NCI-H2107 treated with DMSO at 0.1 percent for 48 hours (cell line): ENCODE results near the gene DSCAML1.

Experiments
- DNase-seq: peaks from one replicate; lab custom pipeline; 2025; ENCODE audit not compliant: unreplicated experiment; lab: John Stamatoyannopoulos, UW

Gene DSCAML1

DNA sequence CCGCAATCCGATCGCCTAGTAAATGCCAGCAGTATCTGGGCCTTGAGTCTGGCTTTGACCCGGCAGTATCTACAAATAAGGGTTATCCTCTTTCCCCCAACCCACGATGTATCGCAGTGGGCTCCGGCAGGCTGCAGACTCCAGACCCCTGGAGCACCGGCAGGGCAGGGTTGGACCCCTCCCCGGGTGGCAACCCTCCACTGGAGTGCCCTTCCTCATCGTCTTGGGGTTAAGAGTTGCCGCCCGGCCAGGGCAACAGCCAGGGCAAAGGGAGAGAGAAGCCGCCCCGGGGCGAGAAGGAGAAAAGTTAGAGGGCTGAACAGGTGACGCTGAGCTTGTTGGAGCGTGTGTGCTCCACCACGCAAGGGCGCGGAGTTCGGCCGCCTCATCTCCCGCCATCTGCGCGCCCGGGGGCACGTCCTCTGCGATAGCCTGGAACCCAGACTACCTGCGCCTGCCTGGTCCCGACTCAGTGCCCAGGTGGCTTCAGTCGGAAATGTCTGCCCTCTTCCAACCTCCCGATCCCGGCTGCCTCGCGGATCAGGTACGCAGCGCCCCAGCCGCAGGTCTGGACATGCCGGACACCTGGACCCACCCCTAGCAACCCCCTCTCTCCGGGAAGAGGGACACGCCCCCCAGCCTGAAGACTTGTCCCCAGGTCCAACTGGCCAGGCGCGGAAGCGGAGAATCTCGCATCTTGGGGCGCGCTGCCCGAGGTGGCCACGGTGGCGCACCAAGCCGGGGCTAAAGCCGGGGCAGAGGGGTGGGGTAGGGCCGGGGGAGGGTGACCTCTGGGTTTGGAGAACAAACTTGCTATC lies 1.2 kb downstream of the DSCAML1 start:
- no peak for DNase-seq

- no peak for DNase-seq
Measured at GRCh38 chr11:117794772-117795629, 2.0 kb downstream of the DSCAML1 start.

GRCh38 chr11:117794135-117794534 lies 2.9 kb downstream of the DSCAML1 start:
- DNase-seq: no peak

- no peak for DNase-seq
Measured at GRCh38 chr11:117793583-117793982, 3.4 kb downstream of the DSCAML1 start.

DNA sequence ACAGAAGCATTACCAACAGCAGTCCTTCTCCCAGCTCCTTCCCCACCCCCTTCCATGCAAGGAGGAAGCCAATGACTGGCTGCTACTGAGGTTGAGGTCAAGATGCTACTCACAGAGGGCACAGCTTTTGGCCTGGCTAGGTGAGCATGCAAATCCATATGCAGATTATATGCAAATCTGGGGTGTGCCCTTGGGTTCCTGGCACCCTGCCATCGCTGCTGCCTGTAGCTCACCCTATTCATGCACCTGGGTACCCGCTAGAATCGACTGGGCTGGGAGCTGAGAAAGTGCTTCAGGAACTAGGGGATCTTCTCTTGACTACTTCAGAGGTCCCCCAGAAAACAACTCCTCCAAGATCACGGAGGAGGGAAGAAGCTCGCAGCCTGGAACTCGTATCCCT lies 4.0 kb downstream of the DSCAML1 start:
- no peak for DNase-seq

- DNase-seq: peak; percentile 88
Measured at GRCh38 chr11:117792241-117792640, 4.8 kb downstream of the DSCAML1 start.

GRCh38 chr11:117790279-117790678 lies 6.7 kb downstream of the DSCAML1 start:
- DNase-seq: no peak

DNA sequence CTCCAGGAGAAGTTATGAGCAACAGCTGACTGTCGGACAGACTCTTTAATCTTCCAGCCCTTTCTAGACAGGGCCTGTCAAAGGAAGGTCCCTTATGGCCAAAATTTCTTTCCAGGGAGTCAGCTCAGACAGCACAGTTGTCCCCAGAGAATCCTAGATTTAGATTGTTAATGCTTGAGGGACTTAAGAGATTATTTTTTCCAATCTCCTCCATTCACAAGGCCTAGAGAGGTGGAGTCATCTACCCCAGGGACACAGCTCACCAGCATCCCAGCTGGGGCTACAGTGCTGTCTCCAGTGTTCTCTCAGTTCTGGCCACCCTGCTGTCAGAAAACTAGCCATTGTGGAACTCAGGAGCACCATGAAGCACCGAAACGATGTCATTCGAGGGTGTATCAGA lies 7.8 kb downstream of the DSCAML1 start:
- no peak for DNase-seq

DNA sequence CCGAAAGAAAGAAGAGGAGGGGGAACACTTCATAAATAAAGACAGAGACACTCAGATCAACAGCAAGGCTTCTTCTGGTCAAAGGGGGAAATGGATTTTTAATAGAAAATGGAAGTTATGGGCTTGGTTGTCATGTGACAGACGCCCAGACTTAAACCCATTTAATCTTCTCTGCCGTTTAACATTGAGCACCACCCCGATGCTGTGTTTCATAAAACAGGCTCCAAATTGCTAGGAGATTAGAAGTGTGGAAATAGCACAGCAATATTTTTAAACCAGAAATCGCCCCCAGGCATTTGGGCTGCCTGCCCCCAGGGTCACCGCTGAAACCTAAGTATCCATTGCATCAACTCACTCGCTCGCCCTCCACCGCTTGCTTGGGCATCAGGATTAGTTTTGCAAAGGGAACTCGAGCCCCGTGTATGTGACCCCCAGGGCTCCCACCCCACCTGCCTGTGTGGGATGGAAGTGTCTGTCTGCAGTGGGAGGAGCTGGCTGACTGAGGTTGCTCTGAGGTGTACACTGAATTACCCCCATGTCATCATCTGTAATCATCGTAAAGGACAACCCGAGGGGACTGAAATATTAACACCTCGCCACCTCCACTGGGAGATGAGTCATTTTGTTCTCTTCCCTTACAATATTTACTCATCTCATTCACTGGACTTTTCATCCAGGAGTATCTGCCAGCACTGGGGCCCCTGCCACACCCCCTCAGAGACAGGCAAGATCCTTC lies 10.7 kb downstream of the DSCAML1 start:
- no peak for DNase-seq

DNA sequence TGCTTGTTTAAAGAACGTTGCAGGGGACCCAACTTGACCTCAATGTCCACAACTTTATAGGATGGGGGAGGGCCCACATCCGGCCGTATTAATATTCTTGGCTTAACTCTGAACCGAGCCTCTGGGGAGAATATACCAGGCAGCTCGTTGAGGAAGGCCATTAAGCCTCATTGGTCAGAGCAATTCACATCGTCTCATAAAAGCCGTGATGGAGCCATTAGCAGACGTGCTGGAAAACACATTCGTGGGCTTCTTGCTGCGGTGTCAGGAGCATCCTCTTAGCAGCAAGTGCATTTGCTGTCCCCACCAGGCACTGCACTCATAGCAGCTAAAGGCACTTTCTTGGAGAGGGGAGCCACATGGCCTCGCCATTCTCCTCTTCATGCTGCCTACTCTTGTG lies 14.9 kb downstream of the DSCAML1 start:
- no peak for DNase-seq

GRCh38 chr11:117781627-117782026 lies 15.4 kb downstream of the DSCAML1 start:
- DNase-seq: no peak

DNA sequence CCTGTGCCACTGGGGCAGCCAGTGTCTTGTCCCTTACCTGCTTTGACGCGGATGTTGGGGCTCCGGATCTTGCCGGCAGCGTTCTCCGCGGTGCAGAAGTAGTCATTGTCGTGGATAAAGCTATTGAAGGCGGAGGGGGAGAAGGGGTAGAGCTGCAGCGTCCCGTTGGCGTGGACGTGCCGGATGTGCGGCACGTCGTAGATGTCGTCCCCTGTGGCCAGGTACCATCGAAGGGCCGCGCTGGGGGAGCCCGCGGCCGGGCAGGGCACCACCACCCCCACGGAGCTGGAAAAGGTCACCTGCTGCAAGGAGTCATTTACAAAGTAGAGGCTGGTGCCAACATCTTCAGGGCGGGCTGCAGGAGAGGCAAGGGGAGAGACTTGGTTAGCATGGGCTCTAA lies 16.6 kb downstream of the DSCAML1 start:
- no peak for DNase-seq

DNA sequence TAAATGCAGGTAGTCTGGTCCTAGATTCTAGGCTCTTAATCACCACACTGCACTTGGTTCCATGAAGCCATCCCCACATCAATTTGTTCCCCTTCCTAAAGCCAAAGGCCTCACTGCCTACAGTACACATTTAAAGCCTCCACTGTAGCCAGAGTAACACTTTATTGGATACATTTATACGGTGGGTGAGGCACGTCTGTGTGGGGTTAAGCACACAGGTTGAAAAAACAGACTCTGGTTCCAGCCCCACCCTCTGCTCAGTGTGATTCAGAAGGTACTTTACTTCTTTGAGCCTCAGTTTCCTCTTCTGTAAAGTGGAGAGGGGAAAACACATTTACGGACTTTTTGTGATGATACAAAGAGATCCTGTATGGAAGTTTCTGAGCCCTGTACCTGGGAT lies 22.5 kb downstream of the DSCAML1 start:
- no peak for DNase-seq

DNA sequence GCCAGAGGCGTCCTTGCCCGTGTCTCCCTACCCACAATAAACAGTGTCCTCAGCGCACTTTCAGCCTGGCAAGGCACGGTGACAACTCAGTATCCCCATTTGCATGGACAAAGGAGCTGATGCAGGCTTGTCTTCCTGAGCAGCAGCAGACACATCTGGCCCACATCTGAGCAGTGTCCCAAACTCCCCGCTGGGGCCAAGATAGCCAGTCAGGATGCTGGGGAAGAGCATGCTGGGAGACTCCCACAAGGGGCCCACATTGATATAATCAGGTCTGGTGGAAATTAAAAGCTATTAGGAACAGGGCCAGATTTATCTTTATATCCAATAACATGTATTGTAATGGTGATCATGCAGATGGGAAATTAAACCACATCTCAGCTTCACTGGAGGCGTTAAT lies 24.7 kb downstream of the DSCAML1 start:
- no peak for DNase-seq

GRCh38 chr11:117771841-117772240 lies 25.2 kb downstream of the DSCAML1 start:
- no peak for DNase-seq

DNA sequence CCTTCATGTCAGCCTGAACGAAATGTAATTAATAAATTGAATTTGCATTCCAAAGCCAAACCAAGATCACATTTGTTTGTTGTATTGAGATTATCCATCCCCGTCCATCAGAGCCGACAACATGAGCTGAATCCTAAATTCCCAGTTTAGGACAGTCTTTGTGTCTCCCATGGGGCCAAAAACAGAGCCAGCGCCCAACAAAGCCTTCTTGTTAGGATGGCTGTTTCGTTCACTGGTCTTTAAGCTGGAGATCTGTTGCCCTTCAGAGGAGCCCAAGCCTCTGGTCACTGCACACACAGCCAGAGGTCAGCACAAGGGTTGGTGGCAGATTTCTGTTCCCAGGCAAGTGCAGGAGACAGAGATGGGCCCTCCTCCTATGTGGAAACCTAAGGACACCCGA lies 25.8 kb downstream of the DSCAML1 start:
- no peak for DNase-seq

DNA sequence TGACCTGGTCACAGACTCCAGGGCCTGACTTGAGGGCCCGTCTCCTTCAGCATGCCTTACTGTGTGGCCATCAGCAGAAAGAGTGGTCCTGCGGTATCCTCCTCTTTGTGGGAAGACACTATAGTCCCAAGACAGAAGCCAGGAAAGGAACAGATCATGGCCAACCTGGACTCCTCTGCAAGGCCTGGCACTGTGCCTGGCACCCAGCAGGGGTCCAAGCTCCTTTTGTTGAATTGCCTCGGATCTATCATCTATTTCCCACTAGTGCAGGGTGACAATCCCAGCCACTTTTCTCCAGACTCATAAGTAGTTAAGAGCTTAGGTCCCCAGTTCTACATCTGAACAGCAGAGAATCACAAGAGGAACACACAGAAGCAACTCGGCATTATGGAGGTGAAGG lies 27.0 kb downstream of the DSCAML1 start:
- DNase-seq: no peak

- no peak for DNase-seq
Measured at GRCh38 chr11:117769533-117769932, 27.5 kb downstream of the DSCAML1 start.

DNA sequence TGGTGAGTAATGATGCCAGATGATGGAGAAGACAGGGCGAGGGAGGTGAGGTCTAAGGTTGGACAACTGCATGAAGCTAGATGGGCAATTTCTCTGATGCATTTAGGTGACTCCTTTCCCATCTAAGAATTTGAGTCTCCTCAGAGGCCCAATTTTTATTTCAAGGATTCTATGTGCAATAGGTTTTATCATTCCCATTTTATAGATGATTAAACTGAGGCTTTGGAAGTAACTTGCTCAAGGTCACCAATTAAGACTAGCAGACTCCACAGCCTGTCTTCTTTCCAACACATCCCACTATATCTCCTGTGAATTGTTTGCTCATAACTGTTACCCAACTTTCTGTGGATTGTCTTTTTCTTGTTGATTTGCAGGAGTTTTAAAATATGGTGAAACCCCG lies 28.5 kb downstream of the DSCAML1 start:
- DNase-seq: no peak

DNA sequence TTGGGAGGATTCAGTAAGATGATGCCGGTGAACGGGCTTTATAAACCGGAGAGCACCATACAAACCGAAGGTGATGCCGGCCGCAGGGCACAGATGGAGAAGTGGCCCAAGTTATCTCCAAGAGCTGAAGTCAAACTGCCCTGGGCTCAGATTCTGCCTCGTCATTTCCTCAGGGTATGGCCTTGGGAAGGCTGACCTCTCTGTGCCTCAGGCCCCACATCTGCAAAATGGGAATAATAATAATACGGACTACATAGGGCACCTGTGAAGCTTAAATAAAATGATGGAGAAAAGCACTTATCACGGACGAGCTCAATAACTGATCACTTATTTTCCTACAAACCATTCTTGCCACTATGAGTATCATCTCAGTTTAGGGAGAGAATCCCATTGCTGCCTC lies 29.9 kb downstream of the DSCAML1 start:
- DNase-seq: no peak

- no peak for DNase-seq
Measured at GRCh38 chr11:117766576-117766975, 30.4 kb downstream of the DSCAML1 start.

- no peak for DNase-seq
Measured at GRCh38 chr11:117766026-117766425, 31.0 kb downstream of the DSCAML1 start.
